ENCODE measurements around the gene GTF2F2. TPM values are rescaled to one million over a fixed set of nuclear protein-coding genes. Genes with fewer than 3 reads are reported as not detected.

Gene GTF2F2
- total and polyA plus RNA-seq, 3 donors from 2014 or later, result 19.0 to 29.9 (median 28.1) TPM

DNA sequence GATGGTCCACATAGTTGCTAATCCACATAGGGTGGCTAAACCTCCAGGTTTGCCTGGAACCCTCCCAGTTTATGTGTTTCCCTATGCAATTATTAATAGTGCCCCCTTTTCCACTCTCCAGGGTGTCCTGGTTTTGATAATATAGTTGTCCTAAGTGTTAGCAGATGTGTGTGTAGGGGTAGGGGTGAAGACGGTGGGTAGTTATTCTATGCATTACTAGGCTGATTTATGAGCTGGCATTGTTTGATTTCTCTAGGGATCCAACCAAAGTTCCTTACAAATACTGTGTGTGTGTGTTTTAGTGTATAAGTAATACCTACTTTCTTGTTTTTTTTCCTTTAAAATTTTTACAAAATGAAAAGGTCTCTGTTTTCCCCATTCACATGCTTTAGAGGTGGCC, 21.1 kb downstream of the GTF2F2 start:
- WGBS, 2 donors, result 58 to 78% methylated on average over 1 of the region's 1 CpG
- Histone ChIP-seq H3K4me3 (no peak overlapping the region), H3K36me3 (ENCODE audit: low read depth, missing control alignments) (no peaks in the 10 kb centered on the region), H3K27ac (peak overlapping the region; percentile 73 to 78), H3K4me1 (peaks cover 5% of the 10 kb centered on the region), H3K27me3 (no peaks in the 10 kb centered on the region), H3K9me3 (no peaks in the 10 kb centered on the region)
- intact Hi-C loops (cut with DNase I; ENCODE audit: low total_unique reads), result no loop called here
- TF ChIP-seq, protein P1, sequence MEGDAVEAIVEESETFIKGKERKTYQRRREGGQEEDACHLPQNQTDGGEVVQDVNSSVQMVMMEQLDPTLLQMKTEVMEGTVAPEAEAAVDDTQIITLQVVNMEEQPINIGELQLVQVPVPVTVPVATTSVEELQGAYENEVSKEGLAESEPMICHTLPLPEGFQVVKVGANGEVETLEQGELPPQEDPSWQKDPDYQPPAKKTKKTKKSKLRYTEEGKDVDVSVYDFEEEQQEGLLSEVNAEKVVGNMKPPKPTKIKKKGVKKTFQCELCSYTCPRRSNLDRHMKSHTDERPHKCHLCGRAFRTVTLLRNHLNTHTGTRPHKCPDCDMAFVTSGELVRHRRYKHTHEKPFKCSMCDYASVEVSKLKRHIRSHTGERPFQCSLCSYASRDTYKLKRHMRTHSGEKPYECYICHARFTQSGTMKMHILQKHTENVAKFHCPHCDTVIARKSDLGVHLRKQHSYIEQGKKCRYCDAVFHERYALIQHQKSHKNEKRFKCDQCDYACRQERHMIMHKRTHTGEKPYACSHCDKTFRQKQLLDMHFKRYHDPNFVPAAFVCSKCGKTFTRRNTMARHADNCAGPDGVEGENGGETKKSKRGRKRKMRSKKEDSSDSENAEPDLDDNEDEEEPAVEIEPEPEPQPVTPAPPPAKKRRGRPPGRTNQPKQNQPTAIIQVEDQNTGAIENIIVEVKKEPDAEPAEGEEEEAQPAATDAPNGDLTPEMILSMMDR (IDR thresholded peaks at IDR 0.05), result no peak
- TF ChIP-seq POLR2A (IDR thresholded peaks at IDR 0.05), result no peak
- DNase-seq, result no peak

DNA sequence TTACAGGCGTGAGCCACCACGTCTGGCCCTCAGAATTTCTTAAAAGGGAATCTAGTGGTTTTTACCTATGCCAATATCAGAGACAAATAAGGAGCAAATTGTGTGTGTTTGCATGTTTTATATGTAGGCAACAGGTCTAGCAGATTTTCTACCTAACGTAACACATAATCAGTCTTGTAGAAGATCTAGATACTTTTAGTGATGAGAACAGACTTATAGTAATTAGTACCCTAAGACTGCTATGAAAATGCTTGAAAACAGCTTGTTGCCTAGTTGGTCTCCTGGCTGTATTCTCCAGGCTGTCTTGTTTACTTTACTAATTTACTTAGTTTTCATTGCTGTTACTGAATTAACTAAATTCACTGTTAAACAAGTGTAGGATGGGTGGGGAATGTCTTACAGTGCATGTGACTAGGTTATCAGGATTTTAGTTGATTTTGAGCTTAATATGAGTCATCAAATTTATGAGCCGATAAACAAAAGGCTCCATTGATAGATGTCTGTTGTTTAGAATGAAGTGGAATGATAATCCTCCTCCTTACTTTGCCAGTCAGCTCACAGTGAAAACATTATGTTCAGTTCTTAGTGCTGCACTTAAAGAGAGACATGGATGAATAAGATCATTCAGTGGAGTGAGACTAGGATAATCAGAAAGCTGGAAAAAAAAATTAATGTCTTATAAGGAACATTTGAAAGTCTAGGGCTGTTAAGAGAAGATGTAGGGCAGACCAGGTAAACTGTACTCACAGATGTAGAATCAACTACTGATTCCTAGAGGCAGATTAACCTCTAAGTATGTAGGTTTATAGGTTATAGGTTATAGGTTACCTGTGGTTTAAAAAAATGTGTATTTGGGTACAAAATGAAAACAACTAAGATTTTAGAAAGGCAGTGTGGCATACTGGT, 22.4 kb downstream of the GTF2F2 start:
- TF ChIP-seq POLR2A (IDR thresholded peaks at IDR 0.05), result no peak
- TF ChIP-seq, protein P1 (IDR thresholded peaks at IDR 0.05), result no peak
- Histone ChIP-seq H3K4me3 (no peak overlapping the region), H3K4me1 (peaks cover 5% of the 10 kb centered on the region), H3K9me3 (no peaks in the 10 kb centered on the region), H3K36me3 (ENCODE audit: low read depth, missing control alignments) (no peaks in the 10 kb centered on the region), H3K27me3 (no peaks in the 10 kb centered on the region), H3K27ac (peak overlapping the region; percentile 73 to 78)
- intact Hi-C loops (cut with DNase I; ENCODE audit: low total_unique reads), result no loop called here
- WGBS, 2 donors, result 76 to 81% methylated on average over 4 of the region's 4 CpGs
- DNase-seq, result no peak

DNA sequence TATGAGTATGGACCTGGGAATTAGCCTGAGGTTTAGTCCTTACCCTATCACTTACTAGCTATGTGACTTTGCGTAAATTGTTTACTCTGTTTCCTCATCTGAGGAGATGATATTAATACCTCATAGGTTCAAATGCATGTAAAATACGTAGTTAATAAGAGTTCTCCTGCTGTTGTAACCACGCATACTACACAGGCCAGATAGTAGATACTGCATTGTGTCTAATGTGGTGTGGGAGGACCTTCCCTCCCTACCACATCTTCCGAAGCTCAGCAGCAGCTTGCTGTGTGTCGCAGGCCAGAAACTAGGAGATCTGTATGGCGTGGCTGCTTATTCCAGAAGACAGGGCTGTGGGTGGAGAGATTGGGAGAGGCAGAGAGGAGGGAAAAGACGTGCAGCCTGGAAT, 23.0 kb downstream of the GTF2F2 start:
- peak; percentile 69 for DNase-seq
- Histone ChIP-seq H3K27ac (peak overlapping the region; percentile 73 to 78), H3K4me3 (no peak overlapping the region), H3K27me3 (no peaks in the 10 kb centered on the region), H3K36me3 (ENCODE audit: low read depth, missing control alignments) (no peaks in the 10 kb centered on the region), H3K4me1 (peaks cover 5% of the 10 kb centered on the region), H3K9me3 (no peaks in the 10 kb centered on the region)
- intact Hi-C loops (cut with DNase I; ENCODE audit: low total_unique reads), result no loop called here
- WGBS, 2 donors, result 68 to 76% methylated on average over 7 of the region's 7 CpGs
- TF ChIP-seq POLR2A (IDR thresholded peaks at IDR 0.05), result no peak
- TF ChIP-seq, protein P1 (IDR thresholded peaks at IDR 0.05), result no peak

DNA sequence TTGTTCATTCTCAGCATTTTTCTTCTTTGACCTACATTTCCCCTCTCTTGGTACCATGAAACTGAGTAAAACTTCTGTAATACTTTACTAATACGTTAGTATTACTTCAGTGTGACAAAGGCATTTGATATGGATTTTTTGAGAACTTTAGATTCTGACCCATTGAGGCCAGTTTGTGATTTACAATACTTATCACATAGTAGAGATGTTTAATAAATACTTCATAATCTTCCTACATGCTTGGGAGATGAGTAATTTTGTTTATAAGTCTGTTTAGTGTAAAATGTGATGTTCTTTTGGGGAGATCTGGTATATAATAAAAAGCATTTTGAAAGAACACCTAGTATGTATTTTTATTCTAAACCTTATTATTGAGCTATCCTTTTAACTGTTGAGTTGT, 29.7 kb downstream of the GTF2F2 start:
- intact Hi-C loops (cut with DNase I; ENCODE audit: low total_unique reads), result no loop called here
- H3K27me3 ChIP-seq, result no peaks in the 10 kb centered on the region
- H3K36me3 ChIP-seq (ENCODE audit: low read depth, missing control alignments), result no peaks in the 10 kb centered on the region
- DNase-seq, result no peak
- no peak overlapping the region for H3K4me3 ChIP-seq
- TF ChIP-seq, protein P1 (IDR thresholded peaks at IDR 0.05), result no peak
- no peak for TF ChIP-seq POLR2A (IDR thresholded peaks at IDR 0.05)
- no peaks in the 10 kb centered on the region for H3K4me1 ChIP-seq
- WGBS, 2 donors, result 66 to 84% methylated on average over 1 of the region's 1 CpG
- no peaks in the 10 kb centered on the region for H3K9me3 ChIP-seq
- no peak overlapping the region for H3K27ac ChIP-seq

All from testis (tissue), 3 donors.